OCI-LY7 (cell line): ENCODE data around the gene ZNF716.

ENCODE experiments used
- CTCF ChIP-seq: fragments of 200-600 bp; sonication (generic); conservative IDR thresholded peaks from 2 replicates; pipeline ENCODE4 v1.5.1; 2014; ENCODE audit warnings: mild to moderate bottlenecking, antibody characterized with exemption, low read length, moderate library complexity, mixed read lengths
- EZH2phosphoT487 ChIP-seq: fragments of 200-600 bp; sonication (generic); IDR thresholded peaks from 2 replicates; pipeline ENCODE4 v1.6.1; 2018; ENCODE audit warnings: low read depth, borderline replicate concordance, mild to moderate bottlenecking, mixed run types, antibody characterized with exemption, low read length, moderate library complexity, mixed read lengths

- TF ChIP-seq CTCF (no peak), EZH2phosphoT487 (no peak)
Measured at GRCh38 chr7:57437581-57437980, 12.4 kb upstream of the ZNF716 start.
